A673 (cell line): ENCODE results near the gene ZNF280D. TPM values are rescaled to one million over a fixed set of nuclear protein-coding genes. Genes with fewer than 3 reads are reported as not detected.

Source experiments
- BruUV-seq: library from RNA; stranded (reverse); fragments of 400-500 nt; replicated peaks from 2 replicates; lab custom pipeline; 2021; lab: Mats Ljungman, UMichigan
- CTCF ChIA-PET: fragments of 300-600 bp; sonication (Branson Sonifier 250); formaldehyde crosslinking; loops from one replicate; lab custom pipeline; 2022; ENCODE audit warnings: antibody characterized with exemption; lab: Charles Lee
- POLR2A ChIA-PET: fragments of 300-600 bp; sonication (Branson Sonifier 250); formaldehyde crosslinking; loops from one replicate; lab custom pipeline; 2022; ENCODE audit warnings: antibody characterized with exemption; ENCODE audit not compliant: low non-redundant PET; lab: Charles Lee
- DNase-seq: peaks from one replicate; pipeline ENCODE4 v3.0.0-alpha.2; 2015; ENCODE audit warnings: low spot score
- H3K27ac ChIP-seq: fragments of 200-600 bp; sonication (generic); 2 replicates; pipeline ENCODE4 v1.5.1; 2016; ENCODE audit warnings: mixed run types, low read depth, mild to moderate bottlenecking, mixed read lengths, antibody characterized with exemption, low read length; ENCODE audit not compliant: poor library complexity, severe bottlenecking
- H3K27me3 ChIP-seq: fragments of 200-600 bp; sonication (generic); replicated peaks from 2 replicates; pipeline ENCODE4 v1.6.1; 2017; ENCODE audit warnings: mixed run types, low read depth, mild to moderate bottlenecking, mixed read lengths, antibody characterized with exemption, low read length; ENCODE audit not compliant: insufficient read depth, poor library complexity
- H3K36me3 ChIP-seq: fragments of 200-600 bp; sonication (generic); 2 replicates; pipeline ENCODE4 v1.6.1; 2016; ENCODE audit warnings: mixed run types, mild to moderate bottlenecking, mixed read lengths, antibody characterized with exemption, low read length; ENCODE audit not compliant: insufficient read depth, poor library complexity, severe bottlenecking
- H3K4me1 ChIP-seq: fragments of 200-600 bp; sonication (generic); 2 replicates; pipeline ENCODE4 v1.6.1; 2017; ENCODE audit warnings: mixed run types, mild to moderate bottlenecking, mixed read lengths, antibody characterized with exemption, low read length; ENCODE audit not compliant: insufficient read depth, poor library complexity, severe bottlenecking
- H3K4me3 ChIP-seq: fragments of 200-600 bp; sonication (generic); 2 replicates; pipeline ENCODE4 v1.5.1; 2016; ENCODE audit warnings: low read depth, mixed run types, mild to moderate bottlenecking, mixed read lengths, low read length; ENCODE audit not compliant: poor library complexity, severe bottlenecking
- H3K9me3 ChIP-seq: fragments of 200-600 bp; sonication (generic); 2 replicates; pipeline ENCODE4 v1.6.1; 2016; ENCODE audit warnings: mixed run types, low read depth, mild to moderate bottlenecking, mixed read lengths, antibody characterized with exemption, low read length; ENCODE audit not compliant: poor library complexity, severe bottlenecking
- EZH2 ChIP-seq: fragments of 200-600 bp; sonication (generic); IDR thresholded peaks from 2 replicates; pipeline ENCODE4 v1.6.1; 2017; ENCODE audit warnings: borderline replicate concordance, low read depth, mild to moderate bottlenecking, mixed read lengths, antibody characterized with exemption, low read length; ENCODE audit not compliant: poor library complexity, severe bottlenecking
- intact Hi-C: fragments of 100-400 bp; cut with micrococcal nuclease; formaldehyde crosslinking; loops from one replicate; pipeline ENCODE4 v1.10.0; 2022; ENCODE audit not compliant: unreplicated experiment
- total RNA-seq: library from RNA; stranded (reverse); gene quantifications from 2 replicates; pipeline ENCODE4 v1.2.3, GENCODE V29; 2021
- TF ChIP-seq, protein P1 (sequence below): fragments of 300-800, 200-600 bp; sonication (generic); conservative IDR thresholded peaks from 2 replicates; pipeline ENCODE4 v1.5.1; 2017; ENCODE audit warnings: low read depth, mild to moderate bottlenecking, antibody characterized with exemption, low read length, moderate library complexity, mixed read lengths

The ZNF280D gene
- total RNA-seq, 1 experiment from 2014 or later, result 44.1 TPM

GRCh38 chr15:56693761-56694160, 39.5 kb downstream of the ZNF280D start:
- Histone ChIP-seq H3K4me1 (peaks cover 6% of the 10 kb centered on the region), H3K36me3 (peaks cover 11% of the 10 kb centered on the region), H3K27ac (no peak overlapping the region), H3K27me3 (no peaks in the 10 kb centered on the region), H3K9me3 (no peaks in the 10 kb centered on the region), H3K4me3 (no peak overlapping the region)
- no peak for TF ChIP-seq EZH2
- TF ChIP-seq, protein P1, sequence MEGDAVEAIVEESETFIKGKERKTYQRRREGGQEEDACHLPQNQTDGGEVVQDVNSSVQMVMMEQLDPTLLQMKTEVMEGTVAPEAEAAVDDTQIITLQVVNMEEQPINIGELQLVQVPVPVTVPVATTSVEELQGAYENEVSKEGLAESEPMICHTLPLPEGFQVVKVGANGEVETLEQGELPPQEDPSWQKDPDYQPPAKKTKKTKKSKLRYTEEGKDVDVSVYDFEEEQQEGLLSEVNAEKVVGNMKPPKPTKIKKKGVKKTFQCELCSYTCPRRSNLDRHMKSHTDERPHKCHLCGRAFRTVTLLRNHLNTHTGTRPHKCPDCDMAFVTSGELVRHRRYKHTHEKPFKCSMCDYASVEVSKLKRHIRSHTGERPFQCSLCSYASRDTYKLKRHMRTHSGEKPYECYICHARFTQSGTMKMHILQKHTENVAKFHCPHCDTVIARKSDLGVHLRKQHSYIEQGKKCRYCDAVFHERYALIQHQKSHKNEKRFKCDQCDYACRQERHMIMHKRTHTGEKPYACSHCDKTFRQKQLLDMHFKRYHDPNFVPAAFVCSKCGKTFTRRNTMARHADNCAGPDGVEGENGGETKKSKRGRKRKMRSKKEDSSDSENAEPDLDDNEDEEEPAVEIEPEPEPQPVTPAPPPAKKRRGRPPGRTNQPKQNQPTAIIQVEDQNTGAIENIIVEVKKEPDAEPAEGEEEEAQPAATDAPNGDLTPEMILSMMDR, result no peak
- ChIA-PET CTCF (interaction anchor here (0.7 kb wide), 1 partner anchor 176 kb away, joined by 5 read pairs; no protein-coding TSS in a partner anchor), POLR2A (no interaction called here)
- DNase-seq, result no peak
- BruUV-seq, result no TSS peak
- intact Hi-C loops, result no loop called here

GRCh38 chr15:56690733-56691132, 42.6 kb downstream of the ZNF280D start:
- DNase-seq, result no peak
- Histone ChIP-seq H3K27ac (no peak overlapping the region), H3K9me3 (no peaks in the 10 kb centered on the region), H3K4me3 (no peak overlapping the region), H3K27me3 (no peaks in the 10 kb centered on the region), H3K4me1 (peaks cover 6% of the 10 kb centered on the region), H3K36me3 (no peaks in the 10 kb centered on the region)
- no TSS peak for BruUV-seq
- intact Hi-C loops, result no loop called here
- POLR2A ChIA-PET, result no interaction called here
- TF ChIP-seq, protein P1, result no peak
- no peak for TF ChIP-seq EZH2
- CTCF ChIA-PET, result no interaction called here

DNA sequence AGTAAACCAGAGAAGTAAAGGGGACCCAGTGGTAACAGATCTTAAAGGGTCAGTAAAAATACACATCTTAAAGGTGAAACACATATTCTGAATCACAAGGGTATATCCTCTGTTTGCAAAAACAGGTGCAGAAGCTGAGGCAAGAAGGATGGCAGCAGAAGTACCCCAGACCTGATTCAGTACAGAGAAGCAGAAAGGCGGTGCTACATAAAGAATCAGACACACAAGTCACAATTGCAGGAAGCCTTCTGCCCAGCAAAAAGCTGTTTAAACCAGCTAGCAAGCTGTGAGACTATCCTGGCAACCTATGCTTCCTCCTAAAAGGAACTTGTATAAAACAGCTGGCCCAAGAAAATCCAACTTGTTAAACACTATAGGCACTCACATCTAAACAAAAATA, 49.4 kb downstream of the ZNF280D start:
- Histone ChIP-seq H3K27me3 (no peaks in the 10 kb centered on the region), H3K4me1 (no peaks in the 10 kb centered on the region), H3K36me3 (no peaks in the 10 kb centered on the region), H3K9me3 (no peaks in the 10 kb centered on the region), H3K27ac (no peak overlapping the region), H3K4me3 (no peak overlapping the region)
- TF ChIP-seq EZH2, result no peak
- TF ChIP-seq, protein P1, result no peak
- ChIA-PET POLR2A (no interaction called here), CTCF (interaction anchor here (0.6 kb wide), 1 partner anchor 18 kb away, joined by 3 read pairs; no protein-coding TSS in a partner anchor)
- no TSS peak for BruUV-seq
- no peak for DNase-seq
- intact Hi-C loops, result no loop called here
